SU-DHL-6 (cell line): ENCODE data around the gene CCNF.

Experiments used
- EZH2phosphoT487 ChIP-seq: fragments of 200-600 bp; sonication (generic), shearing (Covaris generic); conservative IDR thresholded peaks from 2 replicates; pipeline ENCODE4 v1.6.1; 2018; ENCODE audit warnings: mild to moderate bottlenecking, antibody characterized with exemption, low read length, moderate library complexity, mixed read lengths
- TF ChIP-seq, protein P1 (sequence below): fragments of 200-600 bp; sonication (generic); IDR thresholded peaks from one replicate; pipeline ENCODE4 v1.5.1; 2017; ENCODE audit warnings: antibody characterized with exemption, mild to moderate bottlenecking, low read length, moderate library complexity; ENCODE audit not compliant: insufficient read depth, poor library complexity, severe bottlenecking

DNA sequence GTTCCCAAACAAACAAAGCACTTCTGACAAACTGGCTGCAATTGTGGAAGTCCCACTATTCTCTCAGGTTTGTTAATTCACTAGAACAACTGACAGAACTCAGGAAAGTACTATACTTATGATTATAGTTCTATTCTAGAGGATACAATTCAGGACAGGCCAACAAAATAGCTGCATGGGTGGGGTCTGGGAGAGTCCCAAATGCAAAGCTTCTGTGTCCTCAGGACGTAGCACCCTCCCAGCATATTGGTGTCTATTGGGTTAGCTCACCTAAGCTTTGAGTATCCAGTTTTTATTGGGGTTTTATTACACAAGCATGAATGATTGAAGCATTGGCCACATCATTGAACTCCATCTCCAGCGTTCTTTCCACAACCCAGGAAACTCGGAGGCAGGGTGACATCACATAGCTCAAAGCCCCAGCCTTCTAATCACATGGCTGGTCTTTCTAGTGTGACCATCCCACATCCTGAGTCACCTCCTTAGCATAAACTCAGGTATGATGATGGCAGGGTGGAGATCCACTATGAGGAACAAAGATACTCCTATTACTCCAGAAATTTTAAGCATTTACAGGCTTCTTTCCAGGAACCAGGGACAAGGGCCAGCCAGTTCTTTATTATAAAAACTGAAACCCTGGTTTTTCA lies 43.9 kb upstream of the CCNF start:
- TF ChIP-seq, protein P1, sequence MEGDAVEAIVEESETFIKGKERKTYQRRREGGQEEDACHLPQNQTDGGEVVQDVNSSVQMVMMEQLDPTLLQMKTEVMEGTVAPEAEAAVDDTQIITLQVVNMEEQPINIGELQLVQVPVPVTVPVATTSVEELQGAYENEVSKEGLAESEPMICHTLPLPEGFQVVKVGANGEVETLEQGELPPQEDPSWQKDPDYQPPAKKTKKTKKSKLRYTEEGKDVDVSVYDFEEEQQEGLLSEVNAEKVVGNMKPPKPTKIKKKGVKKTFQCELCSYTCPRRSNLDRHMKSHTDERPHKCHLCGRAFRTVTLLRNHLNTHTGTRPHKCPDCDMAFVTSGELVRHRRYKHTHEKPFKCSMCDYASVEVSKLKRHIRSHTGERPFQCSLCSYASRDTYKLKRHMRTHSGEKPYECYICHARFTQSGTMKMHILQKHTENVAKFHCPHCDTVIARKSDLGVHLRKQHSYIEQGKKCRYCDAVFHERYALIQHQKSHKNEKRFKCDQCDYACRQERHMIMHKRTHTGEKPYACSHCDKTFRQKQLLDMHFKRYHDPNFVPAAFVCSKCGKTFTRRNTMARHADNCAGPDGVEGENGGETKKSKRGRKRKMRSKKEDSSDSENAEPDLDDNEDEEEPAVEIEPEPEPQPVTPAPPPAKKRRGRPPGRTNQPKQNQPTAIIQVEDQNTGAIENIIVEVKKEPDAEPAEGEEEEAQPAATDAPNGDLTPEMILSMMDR = no peak
- TF ChIP-seq EZH2phosphoT487 = no peak
